G401 (cell line): Measurements from ENCODE around the gene RNF150. TPM values are rescaled to one million over a fixed set of nuclear protein-coding genes. Genes with fewer than 3 reads are reported as not detected.

ENCODE experiments used
- DNase-seq: peaks from one replicate; pipeline ENCODE4 v3.0.0-alpha.2; 2015; ENCODE audit warnings: low spot score
- in situ Hi-C: cut with HindIII; loops from 2 replicates; pipeline ENCODE4 v1.10.0; 2016; ENCODE audit warnings: low sequenced_read_pairs, mixed read lengths
- total RNA-seq: library from RNA; depleted of rRNA; stranded (reverse); fragments of >200 nt; shearing (Covaris generic); gene quantifications from 2 replicates; pipeline ENCODE4 v1.2.3, GENCODE V29; 2014

The RNF150 gene
- total RNA-seq, 1 experiment from 2014 or later = 0.85 TPM

DNA sequence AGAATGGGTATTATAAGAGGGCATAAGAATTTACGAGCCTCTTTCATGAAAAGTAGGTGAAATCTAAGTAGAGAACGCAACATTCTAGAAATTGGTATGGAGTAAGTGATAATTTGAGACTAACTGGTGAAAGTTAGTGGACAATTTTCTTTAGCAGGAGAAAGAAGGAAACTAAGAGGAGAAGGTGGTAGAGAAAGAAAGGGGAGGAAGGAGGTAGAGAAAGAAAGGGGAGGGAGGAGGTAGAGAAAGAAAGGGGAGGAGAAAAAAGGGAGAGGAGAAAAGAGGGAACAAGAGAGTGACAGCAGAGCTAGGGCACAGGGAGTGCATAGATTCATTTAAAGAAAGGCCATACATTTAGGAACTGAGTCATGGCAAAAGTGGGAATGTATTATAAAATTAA, 94.1 kb downstream of the RNF150 start:
- no peak for DNase-seq
- in situ Hi-C loops = no loop called here

DNA sequence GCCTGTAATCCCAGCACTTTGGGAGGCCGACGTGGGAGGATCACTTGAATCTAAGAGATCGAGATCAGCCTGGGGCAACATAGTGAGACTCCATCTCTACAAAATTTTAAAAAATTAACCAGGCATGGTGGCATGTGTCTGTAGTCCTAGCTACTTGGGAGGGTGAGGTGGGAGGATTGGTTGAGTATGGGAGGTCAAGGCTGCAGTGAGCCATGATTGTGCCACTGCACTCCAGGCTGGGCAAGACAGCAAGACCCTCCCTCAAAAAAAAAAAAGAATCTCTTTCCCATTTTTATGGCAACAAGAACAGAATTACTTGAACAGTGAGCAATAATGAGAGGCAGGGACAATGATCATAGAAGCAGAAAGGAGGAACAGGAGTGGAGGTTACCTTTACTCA, 94.8 kb downstream of the RNF150 start:
- in situ Hi-C loops = no loop called here
- no peak for DNase-seq

DNA sequence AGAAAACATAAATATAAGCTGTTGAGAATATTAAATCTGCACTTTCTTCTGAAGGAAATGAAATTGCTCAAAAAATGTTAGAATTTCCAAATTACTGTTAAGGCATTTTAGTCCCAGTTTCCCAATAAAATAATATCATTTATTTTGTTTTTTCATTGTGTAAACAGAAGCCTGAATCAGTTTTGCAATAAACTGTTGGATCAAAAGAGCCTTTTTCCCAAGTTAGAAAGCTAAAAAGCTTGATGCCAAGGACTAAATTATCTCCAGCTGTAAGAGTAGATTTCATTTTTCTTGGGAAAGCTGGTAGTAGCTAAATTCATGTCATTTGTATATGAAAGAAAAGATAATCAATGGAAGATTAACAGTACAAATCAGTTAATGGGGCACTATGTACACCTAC, 95.8 kb downstream of the RNF150 start:
- in situ Hi-C loops = no loop called here

DNA sequence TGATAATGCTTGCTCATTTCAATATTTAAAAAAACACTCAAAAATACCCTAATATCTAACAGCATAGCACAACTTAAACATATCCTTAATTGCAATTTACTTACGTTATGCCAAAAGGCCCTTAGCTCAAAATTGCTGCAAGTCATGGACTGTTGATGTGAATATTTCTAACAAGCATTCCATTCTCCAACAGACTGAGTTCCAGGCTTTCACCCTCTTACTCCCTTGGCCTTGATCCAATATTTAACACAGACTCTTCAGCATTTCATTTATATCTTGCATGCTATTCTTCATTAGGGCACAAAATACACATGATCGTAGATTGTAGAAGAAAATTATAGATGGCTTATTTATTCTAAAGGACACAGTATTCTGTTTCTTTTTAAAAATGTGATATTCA, 96.5 kb downstream of the RNF150 start:
- no peak for DNase-seq
- in situ Hi-C loops = no loop called here

More for the DNA sequence above, 95.8 kb downstream of the RNF150 start:
- DNase-seq = no peak

DNA sequence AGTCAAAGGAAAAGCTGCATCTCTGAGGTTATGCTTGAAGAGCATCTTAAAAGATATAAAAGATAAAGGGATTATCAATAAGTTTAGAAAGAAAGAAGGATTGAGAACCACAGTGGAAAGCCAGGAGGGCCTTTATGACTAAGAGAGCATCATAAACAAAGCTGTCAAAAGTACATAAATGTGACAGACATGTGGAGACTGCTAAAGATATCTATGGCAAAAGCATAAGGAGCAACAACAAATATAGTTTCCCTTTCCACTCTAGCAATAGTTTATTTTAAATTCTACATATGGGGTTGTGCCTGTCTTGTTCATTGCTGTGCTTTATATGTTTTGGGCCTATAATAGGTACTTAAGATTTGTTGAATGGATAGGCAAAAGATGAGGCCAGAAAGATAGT, 97.3 kb downstream of the RNF150 start:
- no peak for DNase-seq
- in situ Hi-C loops = no loop called here

DNA sequence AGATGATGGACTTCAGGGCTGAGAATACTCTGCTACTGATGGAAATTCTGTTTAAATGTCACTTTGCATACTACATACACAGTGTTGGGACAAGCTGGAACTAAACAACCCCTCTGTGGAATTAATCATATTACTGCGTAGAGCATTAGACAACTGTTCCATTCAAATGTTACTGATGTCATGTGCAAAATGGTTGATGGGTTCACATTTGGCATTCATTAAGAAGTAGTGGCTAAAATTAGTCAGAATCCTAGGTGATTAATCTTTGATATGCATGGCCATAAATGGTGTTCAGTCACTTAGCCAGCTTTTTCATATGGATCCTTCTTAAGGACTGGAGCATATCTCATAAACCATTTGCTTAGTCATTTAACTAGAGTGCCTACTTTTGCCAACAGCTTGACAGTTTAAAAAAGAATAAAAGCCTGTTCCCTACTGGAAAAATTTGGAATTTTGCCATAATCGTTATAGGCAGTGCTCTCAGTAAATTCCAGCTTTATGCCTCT, 105.2 kb downstream of the RNF150 start:
- peak; percentile 72 for DNase-seq
- in situ Hi-C loops = no loop called here

DNA sequence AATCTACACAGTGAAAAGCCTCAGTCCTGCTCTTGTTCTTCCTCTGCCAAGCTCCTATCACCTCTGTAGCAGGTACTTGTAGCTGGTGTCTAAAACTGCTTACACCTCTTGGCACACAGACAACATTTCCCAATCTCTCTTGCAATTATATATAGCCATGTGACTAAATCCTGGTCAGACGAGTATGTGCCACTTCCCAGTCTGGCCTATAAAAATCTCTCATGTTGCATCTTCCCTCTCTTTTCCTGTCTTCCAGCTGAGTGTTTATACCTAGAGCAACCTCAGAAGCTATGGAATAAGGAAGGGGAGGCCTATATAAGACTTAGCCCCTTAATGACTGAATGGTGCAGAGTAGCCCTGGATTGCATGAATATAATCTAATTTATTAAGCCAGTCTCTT, 105.8 kb downstream of the RNF150 start:
- no peak for DNase-seq
- in situ Hi-C loops = no loop called here

DNA sequence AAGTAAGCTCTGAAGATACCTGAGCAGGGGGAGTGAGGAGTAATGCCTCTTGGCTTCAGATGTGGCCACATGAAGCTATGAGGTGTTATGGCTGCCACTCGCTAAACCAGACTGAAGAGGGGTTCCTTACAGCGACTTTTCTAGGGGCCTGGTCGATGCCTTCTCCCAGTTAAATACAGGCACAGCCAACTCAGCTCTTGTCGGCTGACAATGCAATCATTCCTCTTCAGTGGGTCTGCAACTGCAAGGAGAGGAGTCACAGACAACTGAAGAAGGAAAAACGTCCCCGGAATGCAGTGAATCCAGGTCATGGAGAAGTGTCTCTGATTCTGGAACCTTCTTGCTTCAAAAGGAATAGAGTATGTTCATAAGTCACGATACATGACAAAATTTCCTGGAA, 106.4 kb downstream of the RNF150 start:
- in situ Hi-C loops = no loop called here
- DNase-seq = no peak

DNA sequence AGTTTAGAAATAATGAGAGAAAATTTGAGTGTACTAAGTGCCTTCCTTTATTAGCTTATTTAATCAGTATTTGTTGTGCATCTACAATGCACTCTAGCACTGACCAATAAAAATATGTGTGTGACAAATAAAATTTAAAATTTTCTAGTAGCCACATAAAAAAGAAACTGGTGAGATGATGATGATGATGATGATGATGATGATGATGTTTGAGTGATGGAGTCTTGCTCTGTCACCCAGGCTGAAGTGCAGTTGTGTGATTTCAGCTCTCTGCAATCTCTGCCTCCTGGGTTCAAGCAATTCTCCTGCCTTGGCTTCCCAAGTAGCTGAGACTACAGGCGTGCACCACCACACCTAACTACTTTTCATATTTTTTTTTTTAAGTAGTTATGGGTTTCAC, 110.2 kb downstream of the RNF150 start:
- in situ Hi-C loops = no loop called here
- no peak for DNase-seq

DNA sequence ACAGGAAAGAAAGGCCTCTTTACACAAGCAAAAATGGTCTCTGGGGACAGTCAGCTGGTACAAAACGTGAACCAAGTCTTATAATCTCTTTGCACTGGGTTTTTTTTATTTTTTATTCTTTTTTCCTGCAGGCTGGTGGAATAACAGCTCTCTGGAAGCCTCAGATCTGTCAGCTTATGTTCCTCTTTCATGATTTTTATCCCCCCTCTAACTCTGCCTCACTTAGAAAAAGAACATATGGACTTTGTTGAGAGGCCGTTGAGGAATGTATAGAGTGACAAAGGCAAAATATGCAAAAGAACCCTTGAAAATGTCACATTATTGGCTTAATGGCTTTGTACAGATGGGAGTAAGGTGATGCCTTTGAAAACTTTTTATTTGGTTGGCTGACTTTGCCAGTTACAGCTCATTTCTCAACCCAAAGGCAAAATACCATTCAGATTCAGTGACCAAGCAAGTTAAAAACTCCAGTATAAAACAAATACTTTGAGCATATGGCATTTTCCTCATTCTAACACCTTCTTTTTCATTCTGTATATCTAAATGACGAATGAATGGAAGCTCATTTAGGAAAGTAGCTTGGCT, 111.1 kb downstream of the RNF150 start:
- in situ Hi-C loops = no loop called here
- DNase-seq = no peak

DNA sequence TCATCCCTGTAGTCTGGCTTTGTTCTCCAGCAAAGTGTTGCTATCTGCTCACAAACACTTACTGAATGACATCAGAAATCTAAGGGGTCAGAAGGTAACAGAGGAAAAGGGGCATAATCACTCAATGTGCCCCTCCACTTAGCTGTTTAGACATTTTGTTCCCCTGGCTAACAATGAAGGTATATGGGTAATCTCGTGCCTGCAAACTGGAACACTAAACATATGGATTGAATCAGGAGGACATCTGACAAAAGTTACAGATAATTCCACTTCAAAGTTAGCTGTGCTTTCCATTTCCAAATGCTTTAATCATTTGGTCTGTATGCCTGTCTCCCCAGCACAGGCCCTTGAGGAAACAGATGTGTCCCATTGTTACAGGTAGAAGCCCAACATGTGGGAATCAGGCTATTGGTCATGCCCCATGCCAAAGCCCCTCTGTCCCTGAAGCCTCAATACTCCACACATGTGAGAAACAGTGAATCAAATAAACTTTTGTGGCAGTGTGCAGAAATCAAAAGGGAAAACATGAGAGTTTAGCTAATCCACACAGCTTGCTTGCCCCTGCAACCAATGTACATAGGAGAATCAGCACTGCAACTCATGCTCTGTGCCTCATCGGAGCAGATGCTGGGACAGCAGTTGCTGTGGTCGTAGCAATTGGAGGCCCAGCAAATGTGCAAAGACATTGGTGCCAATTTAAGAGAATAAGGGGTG, 111.7 kb downstream of the RNF150 start:
- in situ Hi-C loops = no loop called here
- DNase-seq = peak; percentile 47

DNA sequence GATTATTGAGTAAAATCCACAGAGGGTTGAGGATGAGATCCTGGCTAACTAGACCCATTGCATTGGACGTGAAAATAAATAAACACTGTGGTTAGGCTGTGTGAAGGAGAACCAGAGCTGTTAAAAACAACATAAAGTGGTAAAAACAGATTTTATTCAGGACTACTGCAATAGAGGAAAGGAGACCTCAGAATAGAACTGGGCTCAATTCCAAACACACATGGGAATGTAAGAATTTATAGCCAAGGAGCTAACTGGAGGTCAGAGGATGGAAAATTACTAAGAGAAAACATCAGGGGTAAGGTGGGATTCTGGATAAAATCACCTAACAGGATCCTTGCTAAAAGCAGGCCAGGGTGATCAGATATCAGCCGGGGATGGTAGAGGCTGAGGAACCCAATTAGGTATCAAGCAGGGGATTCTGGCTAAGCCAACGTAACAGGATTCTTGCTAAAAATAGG, 112.4 kb downstream of the RNF150 start:
- DNase-seq = peak; percentile 75
- in situ Hi-C loops = no loop called here

DNA sequence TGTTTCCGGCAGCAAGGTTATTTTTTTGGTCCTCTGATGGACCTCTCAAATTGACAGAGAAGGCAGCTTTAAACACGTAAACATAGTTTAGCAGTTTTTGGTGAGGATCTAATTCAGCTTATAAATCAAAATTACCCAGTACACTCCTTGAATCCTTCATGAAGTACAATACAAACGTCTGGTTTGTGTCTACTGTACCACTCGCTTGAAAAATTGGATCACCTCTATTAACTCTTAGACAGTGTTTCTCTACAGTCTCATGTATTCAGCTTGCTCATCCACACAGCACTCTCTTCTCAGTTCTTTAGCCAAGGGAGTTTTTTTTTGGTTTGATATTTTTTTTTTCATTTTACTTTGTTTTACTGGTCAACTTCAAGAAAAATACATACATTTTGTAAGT, 113.5 kb downstream of the RNF150 start:
- in situ Hi-C loops = no loop called here
- DNase-seq = no peak

DNA sequence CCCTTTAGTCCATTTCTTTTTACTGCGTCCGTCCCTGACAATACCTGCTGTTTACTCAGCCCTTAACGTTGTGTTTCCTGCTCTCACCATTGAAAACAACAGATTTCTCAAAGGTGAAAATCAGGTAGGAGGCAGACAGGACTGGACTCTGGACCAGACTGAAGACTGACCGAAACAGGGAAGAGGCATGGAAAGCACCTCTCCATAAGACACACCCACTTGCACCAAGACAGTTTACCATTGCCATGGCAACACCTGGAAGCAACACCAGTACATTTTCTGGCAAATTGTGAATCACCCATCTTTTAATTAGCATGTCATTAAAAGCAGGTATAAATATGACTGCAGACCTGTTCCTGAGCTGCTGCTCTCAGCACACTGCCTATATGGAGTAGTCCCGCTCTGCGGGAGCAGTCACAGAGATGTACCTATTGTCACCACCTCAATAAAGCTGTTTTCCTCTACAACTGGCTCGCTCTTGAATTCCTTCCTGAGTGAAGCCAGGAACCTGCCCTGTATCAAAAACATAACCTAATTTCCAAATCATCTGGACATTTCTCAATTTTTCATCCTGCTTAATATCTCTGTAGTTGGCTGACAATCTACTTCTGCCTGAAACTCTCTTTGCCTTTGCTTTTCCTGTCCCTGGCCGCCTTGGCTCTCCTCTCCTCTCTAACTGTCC, 117.0 kb downstream of the RNF150 start:
- in situ Hi-C loops = no loop called here
- DNase-seq = no peak

DNA sequence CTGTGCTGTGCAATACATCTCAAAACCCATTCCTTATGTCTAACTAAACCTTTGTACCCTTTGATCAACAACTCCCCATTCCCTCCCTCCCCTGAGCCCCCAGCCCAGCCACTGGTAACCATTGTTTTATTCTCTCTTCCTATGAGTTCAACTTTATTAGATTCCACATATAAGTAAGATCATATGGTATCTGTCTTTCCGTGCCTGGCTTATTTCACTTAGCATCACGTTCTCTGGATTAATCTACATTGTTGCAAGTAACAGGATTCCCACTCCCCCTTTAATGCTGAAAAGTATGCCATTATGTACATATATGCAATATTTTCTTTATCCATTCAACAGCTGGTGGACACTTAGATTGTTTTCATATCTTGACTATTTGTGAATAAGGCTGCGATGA, 119.4 kb downstream of the RNF150 start:
- DNase-seq = no peak

DNA sequence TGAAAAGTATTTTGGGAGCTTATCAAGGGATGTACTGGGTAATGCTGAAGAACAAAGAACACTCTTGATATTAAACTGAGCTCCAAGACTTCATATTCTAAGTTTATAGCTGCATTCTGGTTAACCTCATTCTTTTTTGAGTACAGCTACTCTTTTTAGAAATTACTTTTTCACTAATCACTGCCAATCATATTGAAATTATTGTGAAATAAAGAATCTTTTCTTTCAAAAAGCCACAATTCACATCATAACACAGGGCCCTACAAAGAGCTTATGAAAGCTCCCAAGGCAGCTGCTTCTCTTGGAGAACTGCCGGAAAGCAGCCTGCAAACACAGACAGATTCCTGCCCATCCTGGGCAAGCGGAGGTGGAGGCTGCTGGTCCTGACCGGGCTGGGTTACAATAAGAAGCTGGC, 121.4 kb downstream of the RNF150 start:
- peak; percentile 79 for DNase-seq
- in situ Hi-C loops = no loop called here

More for the DNA sequence above, 119.4 kb downstream of the RNF150 start:
- in situ Hi-C loops = no loop called here

DNA sequence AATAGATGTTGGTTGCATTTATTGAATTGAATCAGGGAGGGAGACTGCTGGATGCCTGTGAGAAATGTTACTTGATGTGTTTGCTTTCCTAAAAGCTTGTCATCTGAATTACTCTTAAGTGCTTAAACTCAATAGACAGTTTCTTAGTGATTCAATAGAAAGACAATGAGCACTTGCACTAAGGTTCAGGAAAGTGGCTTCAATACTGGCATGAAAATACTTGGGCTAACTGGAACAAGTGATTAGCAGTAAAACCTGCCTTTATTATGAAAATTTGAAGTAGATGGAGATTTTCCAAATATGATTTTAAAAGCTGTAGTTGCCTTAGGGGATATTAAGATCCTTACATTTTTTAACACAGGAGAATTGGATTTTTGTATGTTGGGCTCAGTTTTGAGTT, 123.3 kb downstream of the RNF150 start:
- no peak for DNase-seq
- in situ Hi-C loops = no loop called here

DNA sequence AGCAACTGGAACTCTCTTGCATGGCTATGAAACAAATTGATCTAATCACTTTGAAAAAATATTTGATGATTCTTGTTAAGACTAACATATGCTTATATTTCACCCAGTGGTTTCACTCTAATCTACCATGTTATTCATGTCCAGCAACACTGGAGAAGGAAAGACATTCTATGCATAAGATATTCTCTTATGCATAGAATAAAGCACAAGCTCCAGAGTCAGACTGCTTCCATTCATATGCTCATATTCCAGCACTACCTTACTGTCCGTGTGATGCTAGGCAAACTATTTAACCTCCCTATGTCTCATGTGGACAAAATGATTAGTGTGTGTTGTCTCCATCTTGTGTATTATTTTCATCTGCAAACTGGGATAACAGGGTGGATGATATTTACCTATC, 124.1 kb downstream of the RNF150 start:
- in situ Hi-C loops = no loop called here
- no peak for DNase-seq

DNA sequence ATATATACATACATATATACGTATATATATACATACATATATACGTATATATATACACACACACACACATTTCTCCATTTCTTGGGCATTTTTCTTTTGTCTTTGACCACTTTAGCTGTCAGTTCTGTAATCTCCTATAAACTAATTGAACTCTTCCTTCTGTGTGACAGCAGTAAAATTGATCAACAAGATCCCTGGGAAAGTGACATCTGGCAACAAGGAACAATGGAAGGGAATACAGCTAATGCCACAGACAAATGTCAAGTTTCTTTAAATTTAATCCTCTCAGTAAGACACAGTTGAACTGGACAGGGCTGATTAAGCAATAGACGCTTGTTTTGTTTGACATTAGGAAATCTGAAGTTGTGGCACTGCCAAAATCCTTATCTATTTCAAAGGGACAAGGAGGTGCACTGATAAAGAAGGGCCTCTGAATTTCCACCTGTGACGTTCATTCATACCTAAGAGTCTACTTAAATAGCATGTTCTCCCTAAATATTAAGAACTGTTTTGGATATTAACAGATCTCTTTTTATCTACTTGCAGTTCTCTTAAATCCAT, 126.9 kb downstream of the RNF150 start:
- in situ Hi-C loops = no loop called here
- DNase-seq = no peak

DNA sequence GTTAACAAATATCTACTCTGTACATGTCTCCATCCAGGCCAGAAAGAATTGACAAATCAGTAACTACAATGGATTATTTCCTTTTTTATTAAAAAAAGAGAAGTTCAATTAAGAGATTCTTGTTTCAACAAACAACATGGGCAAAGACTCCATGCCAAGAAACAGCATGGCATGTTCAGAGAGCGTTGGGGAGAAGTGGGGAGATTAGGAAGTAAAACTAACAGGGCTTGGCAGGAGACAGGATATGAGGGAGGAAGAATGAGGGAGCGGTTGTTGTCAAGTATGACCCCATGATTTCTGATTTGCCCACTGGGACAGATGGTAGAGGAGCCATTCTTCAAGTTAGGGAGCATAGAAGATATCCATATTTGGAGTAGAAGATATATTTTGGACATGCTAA, 128.4 kb downstream of the RNF150 start:
- no peak for DNase-seq
- in situ Hi-C loops = no loop called here
